Activated T-helper 1 cell treated with Interleukin-2 at 50 U/mL for 16 hours (primary cell): ENCODE measurements around the gene CDC37.
A peak's percentile ranks its signal among the peaks of the same experiment; 100 is the strongest.
"Not testable (repeated sequence)": the region's sequence is repeated elsewhere in the genome, so short reads cannot be mapped to it uniquely, and the experiment has no call there.

Experiments used
- DNase-seq: peaks from one replicate; pipeline ENCODE4 v3.0.0-alpha.2; 2020; ENCODE audit warnings: low read depth

Gene CDC37

GRCh38 chr19:10395003-10395402, 8.3 kb downstream of the CDC37 start:
- no peak for DNase-seq

GRCh38 chr19:10393137-10393536, 10.2 kb downstream of the CDC37 start:
- no peak for DNase-seq

GRCh38 chr19:10392120-10392519, 11.2 kb downstream of the CDC37 start:
- no peak for DNase-seq

- DNase-seq = peak; percentile 34
These were observed 12.6 kb downstream of the CDC37 start for GRCh38 chr19:10390652-10391286.

GRCh38 chr19:10389863-10390262, 13.5 kb downstream of the CDC37 start:
- no peak for DNase-seq

GRCh38 chr19:10388957-10389356, 14.4 kb downstream of the CDC37 start:
- peak; percentile 63 for DNase-seq

GRCh38 chr19:10384580-10384979, 18.8 kb downstream of the CDC37 start:
- DNase-seq = no peak

GRCh38 chr19:10383223-10383499, 20.2 kb downstream of the CDC37 start:
- DNase-seq = not testable (repeated sequence)

- DNase-seq = peak; percentile 91
These were observed 22.8 kb downstream of the CDC37 start, which contains the start of gene TYK2 for GRCh38 chr19:10380313-10381102. TYK2 (minus strand) TSS chr19:10380572; CDS start chr19:10378406, 2,166 bp downstream.

GRCh38 chr19:10379880-10380312, 23.4 kb downstream of the CDC37 start:
- no peak for DNase-seq

- no peak for DNase-seq
These were observed 25.2 kb downstream of the CDC37 start for GRCh38 chr19:10378124-10378523.

- not testable (repeated sequence) for DNase-seq
These were observed 26.2 kb downstream of the CDC37 start for GRCh38 chr19:10377140-10377640.

- DNase-seq = no peak
These were observed 28.4 kb downstream of the CDC37 start for GRCh38 chr19:10374931-10375330.

GRCh38 chr19:10372690-10373089, 30.7 kb downstream of the CDC37 start:
- no peak for DNase-seq

- DNase-seq = no peak
These were observed 35.1 kb downstream of the CDC37 start for GRCh38 chr19:10368101-10368803.

GRCh38 chr19:10366950-10367512, 36.3 kb downstream of the CDC37 start:
- not testable (repeated sequence) for DNase-seq

- no peak for DNase-seq
These were observed 37.8 kb downstream of the CDC37 start for GRCh38 chr19:10365518-10365917.

- DNase-seq = no peak
These were observed 38.7 kb downstream of the CDC37 start for GRCh38 chr19:10364644-10365043.

- DNase-seq = no peak
These were observed 39.5 kb downstream of the CDC37 start for GRCh38 chr19:10363789-10364281.

GRCh38 chr19:10362259-10362658, 41.1 kb downstream of the CDC37 start:
- DNase-seq = no peak

GRCh38 chr19:10361569-10362011, 41.8 kb downstream of the CDC37 start:
- no peak for DNase-seq

- no peak for DNase-seq
These were observed 46.9 kb downstream of the CDC37 start for GRCh38 chr19:10356431-10356830.
